ENCODE results near the gene PUSL1.

DNA sequence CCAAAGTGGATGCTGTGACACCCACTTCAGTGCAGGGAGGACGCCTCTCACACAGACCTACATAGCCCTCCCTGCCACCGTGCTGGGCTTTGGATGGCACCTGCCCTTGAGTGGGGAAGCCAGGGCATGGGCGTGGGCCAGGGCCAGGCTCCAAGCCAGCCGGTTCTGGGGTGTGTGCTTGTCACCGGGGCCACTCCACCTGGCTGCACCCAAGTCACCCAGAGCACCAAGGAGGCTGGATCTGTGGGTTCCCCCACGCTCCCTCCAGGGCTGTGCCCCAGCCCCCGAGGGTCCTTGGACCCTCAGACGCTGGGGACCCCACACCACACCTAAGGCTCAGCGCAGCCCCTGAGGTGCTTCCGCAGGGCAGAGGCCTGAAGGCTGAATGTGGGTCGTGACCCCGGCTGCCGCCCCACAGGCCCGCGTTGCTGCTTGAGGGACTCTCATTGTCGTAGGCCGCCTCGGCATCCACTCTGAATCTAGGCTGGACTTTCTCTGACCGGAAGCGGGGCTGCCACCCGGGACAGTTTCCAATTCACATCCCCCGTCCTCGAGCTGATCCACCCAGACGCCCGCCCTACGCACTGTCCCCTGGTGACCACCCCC is 48.5 kb downstream of the PUSL1 start:
- no peak for TF ChIP-seq CTCF (IDR thresholded peaks at IDR 0.05; ENCODE audit: low read depth, low read length, poor library complexity, severe bottlenecking)
- no peak for TF ChIP-seq EZH2phosphoT487 (IDR thresholded peaks at IDR 0.05; ENCODE audit: borderline replicate concordance, low read length)

Data from DOHH2 (cell line).